HG03196 (cell line): ENCODE results near the gene FBXW7.

Experiments used
- ATAC-seq: cut with Tn5 transposase; IDR thresholded peaks from one replicate; pipeline ENCODE4 v1.9.1; 2021; ENCODE audit not compliant: unreplicated experiment

The FBXW7 gene

GRCh38 chr4:152513078-152513477 lies 22.8 kb downstream of the FBXW7 start:
- no peak for ATAC-seq

GRCh38 chr4:152512483-152512882 lies 23.4 kb downstream of the FBXW7 start:
- ATAC-seq, result no peak

- no peak for ATAC-seq
Measured at GRCh38 chr4:152510349-152511147, 25.3 kb downstream of the FBXW7 start.

- no peak for ATAC-seq
Measured at GRCh38 chr4:152509595-152510225, 26.2 kb downstream of the FBXW7 start.

GRCh38 chr4:152508818-152509217 lies 27.1 kb downstream of the FBXW7 start:
- no peak for ATAC-seq

- no peak for ATAC-seq
Measured at GRCh38 chr4:152508386-152508785, 27.5 kb downstream of the FBXW7 start.

GRCh38 chr4:152503653-152504290 lies 32.1 kb downstream of the FBXW7 start:
- no peak for ATAC-seq

- ATAC-seq, result no peak
Measured at GRCh38 chr4:152501846-152502536, 33.9 kb downstream of the FBXW7 start.

- ATAC-seq, result peak; percentile 46
Measured at GRCh38 chr4:152500800-152501434, 35.0 kb downstream of the FBXW7 start.

GRCh38 chr4:152500275-152500674 lies 35.6 kb downstream of the FBXW7 start:
- no peak for ATAC-seq

- no peak for ATAC-seq
Measured at GRCh38 chr4:152499344-152499743, 36.5 kb downstream of the FBXW7 start.

GRCh38 chr4:152494020-152494419 lies 41.9 kb downstream of the FBXW7 start:
- no peak for ATAC-seq

- no peak for ATAC-seq
Measured at GRCh38 chr4:152488246-152488645, 47.6 kb downstream of the FBXW7 start.

- ATAC-seq, result no peak
Measured at GRCh38 chr4:152486429-152487389, 49.2 kb downstream of the FBXW7 start.

- ATAC-seq, result peak; percentile 98
Measured at GRCh38 chr4:152485726-152486276, 50.1 kb downstream of the FBXW7 start.

- no peak for ATAC-seq
Measured at GRCh38 chr4:152482211-152482610, 53.7 kb downstream of the FBXW7 start.

- no peak for ATAC-seq
Measured at GRCh38 chr4:152480901-152481300, 55.0 kb downstream of the FBXW7 start.

GRCh38 chr4:152480326-152480725 lies 55.6 kb downstream of the FBXW7 start:
- ATAC-seq, result no peak

- ATAC-seq, result no peak
Measured at GRCh38 chr4:152479428-152480026, 56.4 kb downstream of the FBXW7 start.
